Astrocyte of the hippocampus (primary cell): ENCODE data around the gene LSG1.
"Not testable (repeated sequence)": the region's sequence is repeated elsewhere in the genome, so short reads cannot be mapped to it uniquely, and the experiment has no call there.

ENCODE experiments used
- DNase-seq: peaks from one replicate; pipeline ENCODE4 v3.0.0; 2011; ENCODE audit warnings: low read depth, low spot score

The LSG1 gene

DNA sequence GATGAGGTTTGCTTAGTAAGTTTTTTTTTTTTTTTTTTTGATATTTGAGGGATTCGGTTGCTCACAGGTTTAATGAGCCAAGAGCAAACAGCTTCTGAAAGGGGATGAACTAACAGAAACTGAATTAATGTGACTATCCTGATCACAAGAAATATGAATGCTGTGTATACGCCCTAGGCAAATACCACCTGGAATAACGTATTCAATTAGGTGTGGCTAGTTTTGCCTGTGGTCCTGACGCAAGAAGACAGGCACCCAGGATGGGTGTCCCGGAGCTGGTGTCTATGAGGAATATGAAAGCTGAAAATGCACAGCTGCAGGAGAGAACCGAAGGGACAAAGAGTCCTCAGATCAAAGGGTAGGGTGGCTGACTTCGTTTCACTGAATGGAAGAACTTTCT lies 14.6 kb downstream of the LSG1 start:
- DNase-seq: no peak

DNA sequence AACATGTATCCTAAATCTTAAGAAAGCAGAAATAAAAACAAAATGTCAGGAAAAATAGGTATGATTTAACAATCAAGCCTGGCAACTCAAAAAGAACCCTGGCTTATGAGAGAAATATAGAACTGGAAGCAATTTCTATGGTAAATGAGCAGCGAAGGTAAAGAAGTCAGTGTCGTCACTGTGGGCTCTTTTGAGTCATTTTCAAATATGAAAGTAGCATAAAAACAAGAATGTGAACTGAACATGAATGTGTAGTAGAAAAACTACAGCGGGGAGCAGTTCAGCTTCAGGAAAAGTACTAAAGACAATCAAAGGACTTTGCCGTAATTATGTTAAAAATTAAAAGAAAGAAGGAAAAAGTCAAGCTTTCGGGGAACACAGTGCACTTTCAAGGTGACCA lies 17.5 kb downstream of the LSG1 start:
- no peak for DNase-seq

GRCh38 chr3:194647747-194648146 lies 24.2 kb downstream of the LSG1 start:
- no peak for DNase-seq

GRCh38 chr3:194642769-194643168 lies 29.2 kb downstream of the LSG1 start:
- DNase-seq: no peak

DNA sequence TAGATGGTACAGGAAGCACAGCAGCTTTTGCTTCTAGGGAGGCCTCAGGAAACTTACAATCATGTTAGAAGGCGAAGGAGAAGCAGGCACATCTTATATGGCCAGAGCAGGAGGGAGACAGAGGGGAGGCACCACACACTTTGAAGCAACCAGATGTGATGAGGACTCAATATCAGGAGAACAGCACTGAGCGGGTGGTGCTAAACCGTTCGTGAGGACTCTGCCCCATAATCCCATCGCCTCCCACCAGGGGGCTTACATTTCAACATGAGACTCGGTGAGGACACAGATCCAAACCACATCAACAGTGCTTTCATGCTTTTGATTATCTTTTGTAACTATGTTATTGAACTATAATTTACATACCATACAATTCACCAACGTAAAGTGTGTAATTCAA lies 31.2 kb downstream of the LSG1 start:
- DNase-seq: peak; percentile 37

- DNase-seq: no peak
Observed at GRCh38 chr3:194638991-194639605, 32.9 kb downstream of the LSG1 start.

DNA sequence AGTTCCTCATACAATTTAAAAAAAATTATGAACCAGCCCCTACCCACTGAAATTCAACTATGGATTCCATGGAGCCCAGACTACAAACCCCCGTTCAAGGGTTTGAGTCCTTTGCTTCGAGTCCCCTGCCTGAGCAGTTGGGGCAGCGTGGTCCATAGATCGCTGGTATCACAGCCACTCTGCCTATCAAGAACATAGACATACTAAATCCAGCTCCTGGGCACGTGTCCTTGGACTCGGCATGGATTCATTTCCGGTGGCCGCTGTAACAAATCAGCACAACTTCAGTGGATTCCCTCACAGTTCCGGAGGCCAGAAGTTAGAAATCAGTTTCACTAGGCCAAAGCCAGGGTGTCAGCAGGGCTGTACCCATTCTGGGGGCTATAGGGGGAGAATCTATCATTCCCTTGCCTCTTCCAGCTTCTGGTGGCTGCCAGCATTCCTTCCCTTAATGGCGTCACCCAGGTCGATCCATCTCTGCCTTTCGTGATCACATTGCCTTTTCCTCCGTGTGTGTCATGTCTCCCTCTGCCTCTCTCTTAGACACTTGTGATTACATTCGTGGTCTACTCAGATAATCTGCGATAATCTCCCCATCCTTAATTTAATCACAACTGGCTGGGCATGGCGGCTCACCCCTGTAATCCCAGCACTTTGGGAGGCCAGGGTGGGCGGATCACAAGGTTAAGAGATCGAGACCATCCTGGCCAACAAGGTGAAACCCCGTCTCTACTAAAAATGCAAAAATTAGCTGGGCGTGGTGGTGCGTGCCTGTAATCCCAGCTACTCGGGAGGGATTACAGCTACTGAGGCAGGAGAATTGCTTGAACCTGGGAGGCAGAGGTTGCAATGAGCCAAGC lies 34.2 kb downstream of the LSG1 start:
- DNase-seq: no peak

DNA sequence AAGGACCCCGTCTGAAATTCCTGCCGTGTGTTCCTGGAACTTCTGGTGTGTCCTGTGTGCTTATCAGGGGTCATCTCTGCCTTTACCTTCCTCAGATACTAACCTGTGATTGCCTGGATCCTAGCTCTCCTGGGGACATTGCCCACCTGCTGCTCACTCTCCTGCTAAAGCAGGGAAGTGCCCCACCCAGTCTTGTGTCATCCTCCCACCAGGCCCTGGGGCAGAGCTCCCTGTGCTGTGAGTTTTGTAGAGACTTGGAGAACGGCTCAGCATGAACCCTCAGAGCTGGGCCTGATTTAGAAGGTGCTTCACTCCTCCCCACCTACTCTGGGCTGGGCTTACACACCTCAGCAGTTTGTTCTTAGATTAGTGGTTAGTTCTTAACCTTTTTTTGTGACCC lies 34.9 kb downstream of the LSG1 start:
- DNase-seq: no peak

DNA sequence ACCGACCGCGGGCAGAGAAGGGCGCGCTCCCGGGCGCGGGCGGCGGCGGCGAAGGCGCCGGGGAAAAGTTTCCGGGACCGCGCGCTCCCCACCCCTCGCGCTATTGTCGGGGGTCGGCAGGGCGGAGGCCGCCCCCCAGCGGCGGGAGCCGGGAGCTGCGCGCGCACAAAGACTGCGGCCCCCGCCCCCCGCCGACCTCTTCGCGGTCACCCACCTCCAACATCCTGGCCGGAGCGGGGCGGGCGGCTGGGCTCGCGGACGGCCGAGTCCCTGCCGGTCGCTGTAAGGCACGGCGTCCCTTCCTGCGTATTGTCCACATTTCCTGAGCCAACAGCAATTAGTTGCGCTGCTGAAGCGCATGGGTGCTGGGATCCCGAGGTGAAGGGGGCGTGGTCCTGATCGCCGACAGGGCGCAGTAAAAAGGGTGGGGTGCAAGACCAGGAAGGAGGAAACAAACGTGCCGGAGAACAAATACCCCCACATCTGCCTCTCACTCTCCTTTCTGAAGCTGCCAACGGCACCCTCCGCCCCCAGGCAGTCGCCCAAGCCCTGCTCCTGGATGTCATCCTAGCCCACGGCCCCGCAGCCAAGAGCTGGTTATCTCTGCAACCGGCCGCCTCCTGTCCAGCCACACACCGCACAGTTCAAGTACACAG lies 38.5 kb downstream of the LSG1 start, which contains the start of gene TMEM44:
Gene TMEM44 (minus strand): TSS at position 71 of the 656 bp plus-strand sequence. CDS start 204 bp downstream, outside the sequence.
- DNase-seq: peak; percentile 92

- DNase-seq: no peak
Observed at GRCh38 chr3:194632809-194633348, 39.1 kb downstream of the LSG1 start.

DNA sequence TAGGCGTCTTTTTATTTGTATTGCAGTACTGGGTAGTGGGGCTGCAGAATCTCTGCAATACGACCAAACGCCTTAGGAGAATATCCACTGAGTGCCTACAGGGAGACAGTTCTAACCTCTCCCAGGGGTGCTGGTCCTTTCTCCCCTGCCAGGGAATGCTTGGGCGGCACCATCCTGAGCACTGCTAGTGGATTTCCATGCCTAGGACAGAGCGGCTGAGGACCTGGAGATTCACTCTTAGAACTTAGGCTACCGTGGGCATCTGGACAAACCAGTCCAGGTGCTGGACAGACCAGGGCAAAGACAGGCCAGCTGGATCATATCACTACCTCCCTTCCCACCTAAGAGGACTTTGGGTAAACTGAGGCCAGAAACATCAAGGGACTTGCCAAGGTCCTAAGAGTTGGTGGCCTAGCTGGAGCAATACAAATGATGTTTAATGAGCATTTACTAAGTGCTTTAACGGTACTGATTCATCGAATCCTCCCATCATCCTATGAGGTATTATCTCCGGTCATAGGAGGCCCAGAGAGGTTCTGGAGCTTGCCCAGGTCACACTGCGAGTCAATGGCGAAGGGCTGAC lies 39.7 kb downstream of the LSG1 start:
- no peak for DNase-seq

DNA sequence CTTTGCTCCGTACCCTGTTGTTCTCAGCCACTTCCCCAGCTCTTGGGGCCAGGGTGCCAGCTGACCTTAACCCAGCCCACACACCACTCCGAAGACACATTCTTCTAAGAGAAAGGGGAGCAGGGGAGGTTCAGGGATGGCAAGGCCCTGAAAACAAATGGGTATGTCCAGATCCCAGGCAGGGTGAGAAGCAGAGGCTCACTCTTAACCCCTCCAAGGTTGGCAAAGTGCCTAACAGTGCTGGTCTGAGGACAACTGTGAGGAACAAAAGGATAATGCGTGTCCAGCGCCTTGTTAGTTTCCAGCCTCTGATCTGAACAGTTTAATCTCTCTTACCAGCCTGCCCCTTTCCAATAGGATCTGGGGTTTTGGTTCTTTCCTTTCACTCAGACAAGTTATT lies 40.3 kb downstream of the LSG1 start:
- DNase-seq: no peak

DNA sequence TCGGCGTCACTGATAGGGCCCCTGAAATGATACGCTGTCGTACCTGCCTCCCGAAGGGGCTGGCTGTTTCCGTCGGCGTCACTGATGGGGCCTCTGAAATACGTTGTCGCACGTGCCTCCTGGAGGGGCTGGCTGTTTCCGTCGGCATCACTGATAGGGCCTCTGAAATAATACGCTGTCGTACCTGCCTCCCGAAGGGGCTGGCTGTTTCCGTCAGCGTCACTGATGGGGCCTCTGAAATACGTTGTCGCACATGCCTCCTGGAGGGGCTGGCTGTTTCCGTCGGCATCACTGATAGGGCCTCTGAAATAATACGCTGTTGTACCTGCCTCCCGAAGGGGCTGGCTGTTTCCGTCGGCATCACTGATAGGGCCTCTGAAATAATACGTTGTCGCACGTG lies 41.3 kb downstream of the LSG1 start:
- DNase-seq: not testable (repeated sequence)

- no peak for DNase-seq
Observed at GRCh38 chr3:194624956-194625355, 47.0 kb downstream of the LSG1 start.

DNA sequence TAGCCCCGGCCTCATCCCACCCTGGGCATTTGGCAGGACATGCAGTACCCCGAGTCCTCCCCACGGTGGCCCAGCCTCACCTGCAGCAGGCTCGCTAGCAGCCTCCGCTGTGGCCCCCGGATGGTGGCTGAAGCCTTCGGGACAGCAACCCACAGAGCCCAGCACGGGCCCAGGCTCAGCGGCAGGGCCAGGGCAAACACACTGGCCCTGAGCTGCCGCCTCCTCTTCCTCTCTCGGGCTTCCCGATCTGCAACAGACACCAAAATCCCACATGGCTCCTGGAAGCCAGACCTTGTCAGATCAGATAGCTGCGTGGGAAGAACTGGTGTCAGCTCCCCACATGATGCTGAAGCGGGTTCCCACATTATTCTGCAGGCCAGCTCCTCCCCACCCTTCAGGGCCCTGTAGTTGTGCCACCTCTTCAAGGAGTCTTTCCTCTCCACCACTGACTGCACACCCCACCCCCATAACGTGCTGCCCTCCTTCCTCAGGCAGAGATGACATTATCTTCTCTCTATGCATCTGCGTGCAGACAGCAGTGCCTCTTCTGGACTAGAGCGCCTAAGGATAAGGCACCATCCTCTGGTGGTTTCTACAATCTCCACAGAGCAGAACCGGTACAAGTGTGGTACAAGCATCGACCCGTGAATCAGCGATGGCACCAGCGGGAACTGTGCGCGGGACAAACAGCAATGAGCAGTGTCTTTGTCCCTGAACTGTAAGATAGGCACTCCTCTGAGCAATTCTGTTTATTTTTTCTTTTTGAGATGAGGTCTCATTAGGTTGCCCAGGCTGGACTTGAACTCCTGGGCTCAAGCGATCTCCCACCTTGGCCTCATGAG lies 48.3 kb downstream of the LSG1 start:
- no peak for DNase-seq

- no peak for DNase-seq
Observed at GRCh38 chr3:194622621-194623340, 49.2 kb downstream of the LSG1 start.

DNA sequence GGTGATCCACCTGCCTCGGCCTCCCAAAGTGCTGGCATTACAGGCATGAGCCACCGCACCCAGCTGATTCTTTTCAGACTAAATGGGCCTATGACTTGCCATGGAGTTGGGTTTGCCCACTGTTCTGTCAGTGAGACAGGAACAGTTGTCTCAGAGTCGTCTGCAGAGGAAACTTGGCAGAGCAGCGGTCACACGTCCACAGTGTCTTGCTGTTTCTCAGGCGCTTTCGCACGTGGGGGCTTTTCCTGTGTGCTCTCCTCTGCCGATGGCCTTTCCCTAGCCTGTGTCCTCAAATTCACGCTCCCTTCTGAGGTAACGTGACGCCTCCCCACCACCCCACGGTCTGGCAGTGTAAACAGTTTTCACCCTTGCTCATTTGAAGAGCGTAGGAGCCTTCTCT lies 50.0 kb downstream of the LSG1 start:
- no peak for DNase-seq

DNA sequence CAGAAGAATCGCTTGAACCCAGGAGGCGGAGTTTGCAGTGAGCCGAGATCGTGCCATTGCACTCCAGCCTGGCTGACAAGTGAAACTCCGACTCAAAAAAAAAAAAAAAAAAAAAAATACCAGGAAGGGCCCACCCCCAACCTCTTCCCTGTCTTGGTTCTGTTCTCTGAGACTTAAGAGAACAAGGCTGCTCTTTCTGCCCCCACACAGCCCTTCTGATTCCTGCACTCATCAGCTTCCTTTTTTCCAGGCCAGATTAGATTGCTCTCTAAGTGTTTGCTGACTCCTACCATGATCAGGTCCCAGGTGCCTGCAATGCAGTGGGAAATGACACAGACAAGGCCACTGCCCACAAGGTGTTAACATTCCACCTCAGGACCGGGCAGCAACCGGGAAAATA lies 51.8 kb downstream of the LSG1 start:
- no peak for DNase-seq

DNA sequence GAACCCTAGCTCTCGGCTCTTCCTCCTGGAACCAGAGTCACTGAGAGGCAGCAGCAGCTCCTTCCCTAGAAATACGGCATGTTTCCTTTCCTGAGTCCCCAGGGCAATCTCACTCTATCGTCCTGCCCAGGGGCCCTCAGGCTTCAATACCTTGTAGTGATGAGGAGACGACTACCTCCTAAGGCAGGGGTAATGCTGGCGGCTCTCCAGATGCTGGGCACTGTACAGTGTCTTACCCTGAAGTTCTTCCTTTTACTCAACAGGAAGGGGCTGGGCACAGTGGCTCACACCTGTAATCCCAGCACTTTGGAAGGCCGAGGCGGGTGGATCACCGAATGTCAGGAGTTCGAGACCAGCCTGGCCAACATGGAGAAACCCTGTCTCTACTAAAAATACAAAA lies 52.2 kb downstream of the LSG1 start:
- DNase-seq: no peak

DNA sequence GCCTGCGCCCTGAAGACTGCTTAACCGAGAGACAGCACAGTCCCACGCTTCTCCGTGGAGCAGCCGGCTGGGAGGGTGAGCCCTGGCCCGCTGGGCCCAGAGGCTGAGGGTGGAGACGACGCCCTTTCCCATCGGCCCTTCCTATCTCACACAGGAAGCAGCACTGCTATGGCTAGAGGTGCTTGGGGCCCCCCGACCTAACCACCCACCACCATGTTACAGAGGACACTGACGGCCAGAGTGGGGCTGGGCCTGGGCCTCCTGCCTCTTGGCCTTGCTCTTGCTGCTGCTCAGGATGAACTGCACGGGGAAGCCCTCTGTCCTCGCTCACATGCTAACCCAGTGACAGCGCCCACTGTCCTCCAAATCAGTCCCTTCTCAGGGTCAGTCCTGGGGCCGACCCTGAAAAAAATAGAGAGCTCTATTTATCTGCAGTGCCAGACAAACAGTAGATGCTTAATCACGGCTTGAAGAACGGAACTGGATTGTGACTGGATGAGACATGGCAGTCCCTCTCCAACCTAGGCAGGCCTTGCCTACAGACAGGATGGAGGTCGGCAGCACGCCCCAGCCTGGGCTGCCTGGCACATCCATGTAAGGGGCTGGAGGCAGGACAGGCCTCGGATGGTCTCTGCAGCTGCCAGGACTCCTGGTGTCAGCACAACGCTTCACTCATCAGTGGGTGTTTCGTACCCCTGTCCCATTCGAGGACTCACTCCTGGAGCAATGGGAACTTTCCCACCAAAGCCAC lies 53.0 kb downstream of the LSG1 start:
- no peak for DNase-seq
